Measurements from ENCODE around the gene SLC9A5. TPM values are rescaled to one million over a fixed set of nuclear protein-coding genes. Genes with fewer than 3 reads are reported as not detected.

The SLC9A5 gene
- total and polyA plus RNA-seq, 2 donors (not counting 3 experiments of a cell fraction or from before 2014, with no cell fraction given), result 2.7 to 2.8 TPM

- FAIRE-seq, result no peak
- Histone ChIP-seq H3K4me3 (replicated peaks in 1 of 3; ENCODE audit: insufficient read depth in 1 of 3, low read depth in 1 of 3, low read length in 3 of 3) (no peak overlapping the region), H3K27me3 (ENCODE audit: control insufficient read depth in 2 of 2, insufficient read depth in 2 of 2, low read length in 2 of 2) (no peaks in the 10 kb centered on the region), H3K9me1 (replicated peaks; ENCODE audit: control insufficient read depth, extremely low read depth, insufficient read depth, low read length) (no peaks in the 10 kb centered on the region), H3K79me2 (ENCODE audit: control insufficient read depth, insufficient read depth, low read length) (peaks cover 51% of the 10 kb centered on the region), H3K9me3 (replicated peaks; ENCODE audit: control insufficient read depth, insufficient read depth, low read length) (no peaks in the 10 kb centered on the region), H2AFZ (ENCODE audit: low read depth, low read length) (no peak overlapping the region), H3K9ac (replicated peaks; ENCODE audit: extremely low read depth, insufficient read depth, low read length) (no peak overlapping the region), H3K36me3 (ENCODE audit: control insufficient read depth in 2 of 2, extremely low read depth in 1 of 2, insufficient read depth in 2 of 2, low read length in 2 of 2) (peaks cover 5 to 27% of the 10 kb centered on the region in 2 experiments), H3K27ac (ENCODE audit: insufficient read depth, low read depth, low read length) (peak overlapping the region; percentile 19), H3K4me1 (ENCODE audit: control insufficient read depth, extremely low read depth, insufficient read depth, low read length) (peaks cover 52% of the 10 kb centered on the region), H3K4me2 (ENCODE audit: insufficient read depth, low read length) (no peak overlapping the region), H4K20me1 (replicated peaks; ENCODE audit: control insufficient read depth, extremely low read depth, insufficient read depth, low read length) (no peaks in the 10 kb centered on the region)
- intact Hi-C loops (cut with micrococcal nuclease) (no loop called here), dilution Hi-C loops (cut with MboI; ENCODE audit: extremely low pct_ligation_motif_present, low sequenced_read_pairs) (no loop called here)
- POLR2A ChIA-PET, result interaction anchor here (0.6 kb wide), 1 partner anchor 29 kb away, joined by 3 read pairs; no protein-coding TSS in a partner anchor
- no TSS peak for BruUV-seq (replicated peaks)
- CTCF ChIA-PET, result interaction anchor here (0.7 to 1.5 kb wide), 4 partner anchors 10 to 44 kb away, joined by 3 read pairs; no protein-coding TSS in a partner anchor
- DNase-seq (ENCODE audit: low read depth, low spot score), result no peak
- TF ChIP-seq GATA2 (IDR thresholded peaks at IDR 0.05; ENCODE audit: insufficient read depth, insufficient read length, low read depth, low read length), result no peak
- TF ChIP-seq, protein P1, sequence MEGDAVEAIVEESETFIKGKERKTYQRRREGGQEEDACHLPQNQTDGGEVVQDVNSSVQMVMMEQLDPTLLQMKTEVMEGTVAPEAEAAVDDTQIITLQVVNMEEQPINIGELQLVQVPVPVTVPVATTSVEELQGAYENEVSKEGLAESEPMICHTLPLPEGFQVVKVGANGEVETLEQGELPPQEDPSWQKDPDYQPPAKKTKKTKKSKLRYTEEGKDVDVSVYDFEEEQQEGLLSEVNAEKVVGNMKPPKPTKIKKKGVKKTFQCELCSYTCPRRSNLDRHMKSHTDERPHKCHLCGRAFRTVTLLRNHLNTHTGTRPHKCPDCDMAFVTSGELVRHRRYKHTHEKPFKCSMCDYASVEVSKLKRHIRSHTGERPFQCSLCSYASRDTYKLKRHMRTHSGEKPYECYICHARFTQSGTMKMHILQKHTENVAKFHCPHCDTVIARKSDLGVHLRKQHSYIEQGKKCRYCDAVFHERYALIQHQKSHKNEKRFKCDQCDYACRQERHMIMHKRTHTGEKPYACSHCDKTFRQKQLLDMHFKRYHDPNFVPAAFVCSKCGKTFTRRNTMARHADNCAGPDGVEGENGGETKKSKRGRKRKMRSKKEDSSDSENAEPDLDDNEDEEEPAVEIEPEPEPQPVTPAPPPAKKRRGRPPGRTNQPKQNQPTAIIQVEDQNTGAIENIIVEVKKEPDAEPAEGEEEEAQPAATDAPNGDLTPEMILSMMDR (IDR thresholded peaks at IDR 0.05; ENCODE audit: extremely low read depth in 1 of 2, insufficient read depth in 1 of 2, low read depth in 1 of 2, low read length in 2 of 2), result no peak
- TF ChIP-seq JUN (IDR thresholded peaks at IDR 0.05; ENCODE audit: borderline replicate concordance, insufficient read depth, insufficient read length, low read depth), result no peak
Observed at GRCh38 chr16:67242138-67242730, 6.5 kb upstream of the SLC9A5 start.

- no peaks in the 10 kb centered on the region for H3K27me3 ChIP-seq (ENCODE audit: control insufficient read depth in 2 of 2, insufficient read depth in 2 of 2, low read length in 2 of 2)
- peak overlapping the region; percentile 88 for H3K27ac ChIP-seq (ENCODE audit: insufficient read depth, low read depth, low read length)
- intact Hi-C loops (cut with micrococcal nuclease), result no loop called here
- no peak for TF ChIP-seq EZH2 (IDR thresholded peaks at IDR 0.05; ENCODE audit: borderline replicate concordance, low read depth, low read length, severe bottlenecking)
- TF ChIP-seq FOS (IDR thresholded peaks at IDR 0.05; ENCODE audit: borderline replicate concordance, insufficient read depth, low read length), result no peak
- no peak for TF ChIP-seq POLR2AphosphoS5 (IDR thresholded peaks at IDR 0.05; ENCODE audit: insufficient read depth, low read depth, low read length)
- no peak for TF ChIP-seq JUN (IDR thresholded peaks at IDR 0.05; ENCODE audit: borderline replicate concordance, insufficient read depth, insufficient read length, low read depth)
- TF ChIP-seq, protein P1 (IDR thresholded peaks at IDR 0.05; ENCODE audit: extremely low read depth in 1 of 2, insufficient read depth in 1 of 2, low read depth in 1 of 2, low read length in 2 of 2), result no peak
- TF ChIP-seq, protein P2, sequence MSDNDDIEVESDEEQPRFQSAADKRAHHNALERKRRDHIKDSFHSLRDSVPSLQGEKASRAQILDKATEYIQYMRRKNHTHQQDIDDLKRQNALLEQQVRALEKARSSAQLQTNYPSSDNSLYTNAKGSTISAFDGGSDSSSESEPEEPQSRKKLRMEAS (IDR thresholded peaks at IDR 0.05; ENCODE audit: insufficient read depth, insufficient read length), result no peak
- TF ChIP-seq MYC (IDR thresholded peaks at IDR 0.05; ENCODE audit: low read depth, low read length), result no peak
- TF ChIP-seq GATA2 (IDR thresholded peaks at IDR 0.05; ENCODE audit: insufficient read depth, insufficient read length, low read depth, low read length), result no peak
- TF ChIP-seq POLR2A (IDR thresholded peaks at IDR 0.05; ENCODE audit: low read depth, low read length), result no peak
- ChIA-PET POLR2A (interaction anchor here (1.9 kb wide), 1 partner anchor 27 kb away, joined by 6 read pairs; no protein-coding TSS in a partner anchor), CTCF (interaction anchor here (1.0 to 2.0 kb wide), 9 partner anchors 17 to 156 kb away, joined by 3 to 10 read pairs (median 6); partner anchors contain the start of gene TMEM208)
- peaks cover 0 to 15% of the 10 kb centered on the region in 2 experiments for H3K36me3 ChIP-seq (ENCODE audit: control insufficient read depth in 2 of 2, extremely low read depth in 1 of 2, insufficient read depth in 2 of 2, low read length in 2 of 2)
- FAIRE-seq (peak; percentile 63), DNase-seq (ENCODE audit: low read depth, low spot score) (no peak)
- H3K9me1 ChIP-seq (replicated peaks; ENCODE audit: control insufficient read depth, extremely low read depth, insufficient read depth, low read length), result no peaks in the 10 kb centered on the region
- H3K9me3 ChIP-seq (replicated peaks; ENCODE audit: control insufficient read depth, insufficient read depth, low read length), result no peaks in the 10 kb centered on the region
- peak overlapping the region; percentile 49 for H3K9ac ChIP-seq (replicated peaks; ENCODE audit: extremely low read depth, insufficient read depth, low read length)
- dilution Hi-C loops (cut with MboI; ENCODE audit: extremely low pct_ligation_motif_present, low sequenced_read_pairs), result no loop called here
- no peaks in the 10 kb centered on the region for H4K20me1 ChIP-seq (replicated peaks; ENCODE audit: control insufficient read depth, extremely low read depth, insufficient read depth, low read length)
- H3K4me3 ChIP-seq (replicated peaks in 1 of 3; ENCODE audit: insufficient read depth in 1 of 3, low read depth in 1 of 3, low read length in 3 of 3), result no peak overlapping the region
- peaks cover 60% of the 10 kb centered on the region for H3K4me1 ChIP-seq (ENCODE audit: control insufficient read depth, extremely low read depth, insufficient read depth, low read length)
- H3K4me2 ChIP-seq (ENCODE audit: insufficient read depth, low read length), result peak overlapping the region; percentile 56
- no peak overlapping the region for H2AFZ ChIP-seq (ENCODE audit: low read depth, low read length)
- BruUV-seq (replicated peaks), result no TSS peak
- H3K79me2 ChIP-seq (ENCODE audit: control insufficient read depth, insufficient read depth, low read length), result peaks cover 51% of the 10 kb centered on the region
Observed at GRCh38 chr16:67243481-67243880, 5.3 kb upstream of the SLC9A5 start.

Data from endothelial cell of umbilical vein (primary cell).